K562 (cell line): ENCODE data around the gene FYB1. TPM values are rescaled to one million over a fixed set of nuclear protein-coding genes. Genes with fewer than 3 reads are reported as not detected.
A peak's percentile ranks its signal among the peaks of the same experiment; 100 is the strongest.

Experiments
- CEBPG ChIP-seq, 3 experiments: fragments of 200-800 bp in 1 of 3; sonication (Bioruptor generic) in 1 of 3; sonication (generic) in 1 of 3; formaldehyde crosslinking in 1 of 3; IDR thresholded peaks in 2 of 3; conservative IDR thresholded peaks in 1 of 3; 2 replicates each; pipeline versions ENCODE4 v1.6.1 to v1.8.0; 2016 to 2022; ENCODE audit warnings: missing compliant biosample characterization in 2 of 3, missing genetic modification characterization in 2 of 3, mild to moderate bottlenecking in 1 of 3, missing genetic modification reagents in 1 of 3
- FOXJ3 ChIP-seq: sonication (generic); formaldehyde crosslinking; IDR thresholded peaks from 2 replicates; pipeline ENCODE4 v1.4.0; 2020; ENCODE audit warnings: mild to moderate bottlenecking, missing genetic modification reagents
- GATA2 ChIP-seq: sonication (generic); formaldehyde crosslinking; IDR thresholded peaks from 2 replicates; pipeline ENCODE4 v1.4.0; 2020; ENCODE audit warnings: mild to moderate bottlenecking, missing genetic modification reagents
- NCOA2 ChIP-seq, 2 experiments: fragments of 450-650 bp; IDR thresholded peaks; 2 replicates each; pipeline ENCODE4 v1.6.1; 2018; ENCODE audit warnings: mild to moderate bottlenecking in 2 of 2, moderate library complexity in 1 of 2; ENCODE audit not compliant: partially characterized antibody in 2 of 2
- PCBP1 ChIP-seq: fragments of 200-400 bp; formaldehyde crosslinking; IDR thresholded peaks from 2 replicates; pipeline ENCODE4 v1.6.1; 2018; ENCODE audit warnings: mild to moderate bottlenecking, low read depth, low read length; ENCODE audit not compliant: poor library complexity, severe bottlenecking
- RFX7 ChIP-seq: fragments of 250-450 bp; sonication (Bioruptor Pico); IDR thresholded peaks from 2 replicates; pipeline ENCODE4 v1.5.1; 2021; ENCODE audit warnings: mild to moderate bottlenecking
- YY1 ChIP-seq, 3 experiments: IDR thresholded peaks; 2 replicates each; pipeline ENCODE4 v1.6.1; 2011; ENCODE audit warnings: low read length in 2 of 3, mild to moderate bottlenecking in 2 of 3, moderate library complexity in 2 of 3, borderline replicate concordance in 1 of 3, control low read depth in 1 of 3, low read depth in 1 of 3; ENCODE audit not compliant: insufficient read depth in 3 of 3, insufficient replicate concordance in 2 of 3, control insufficient read depth in 1 of 3, insufficient read length in 1 of 3; ENCODE audit errors: extremely low read depth in 1 of 3
- ZNF124 ChIP-seq: sonication (generic); formaldehyde crosslinking; IDR thresholded peaks from 2 replicates; pipeline ENCODE4 v1.8.1; 2022; ENCODE audit warnings: missing genetic modification reagents
- ZNF184 ChIP-seq: sonication (generic); formaldehyde crosslinking; IDR thresholded peaks from 2 replicates; pipeline ENCODE4 v1.5.0; 2020; ENCODE audit warnings: missing genetic modification reagents
- ZNF253 ChIP-seq: fragments of 250-450 bp; sonication (Bioruptor Pico); conservative IDR thresholded peaks from 2 replicates; pipeline ENCODE4 v1.6.1; 2021; ENCODE audit warnings: mild to moderate bottlenecking
- ZNF830 ChIP-seq: fragments of 250-450 bp; sonication (Bioruptor Pico); IDR thresholded peaks from 2 replicates; pipeline ENCODE4 v1.5.0; 2021; ENCODE audit warnings: mild to moderate bottlenecking
- polyA plus RNA-seq, 8 experiments: library from polyadenylated mRNA; depleted of rRNA in 4 of 8; stranded (reverse) in 5 of 8; unstranded in 3 of 8; fragments of >200 nt; fragmentation: Nextera tagmentation in 2 of 8; fragmentation: Illumina TruSeq in 1 of 8; extraction: Ambion mirVana in 2 of 8; extraction: Trizol in 1 of 8; gene quantifications; 2 replicates each; pipeline versions ENCODE4 v1.2.1 to v1.2.3, GENCODE V29; 2011 to 2014; ENCODE audit warnings: inconsistent platforms in 1 of 8, missing spikeins in 1 of 8
- total RNA-seq, 7 experiments: library from RNA; depleted of rRNA in 6 of 7; stranded (reverse); fragments of >200 nt in 6 of 7; fragmentation: Illumina TruSeq in 2 of 7; extraction: Trizol in 2 of 7; gene quantifications; 2 replicates each; pipeline versions ENCODE4 v1.2.1 to v1.2.3, GENCODE V29; 2011 to 2021; ENCODE audit warnings: low replicate concordance in 1 of 7
- TF ChIP-seq, protein P1 (sequence below): fragments of 450-650 bp; IDR thresholded peaks from 2 replicates; pipeline ENCODE4 v1.6.1; 2016; ENCODE audit warnings: low read depth
- TF ChIP-seq, protein P2 (sequence below), 2 experiments: fragments of 450-650 bp in 1 of 2; sonication (generic) in 1 of 2; formaldehyde crosslinking in 1 of 2; IDR thresholded peaks in 1 of 2; conservative IDR thresholded peaks in 1 of 2; 2 replicates each; pipeline versions ENCODE4 v1.6.1 to v1.8.1; 2016 to 2023; ENCODE audit warnings: mild to moderate bottlenecking in 2 of 2, moderate library complexity in 2 of 2, inconsistent platforms in 1 of 2, missing genetic modification reagents in 1 of 2
- TF ChIP-seq, protein P3 (sequence below): fragments of 250-450 bp; sonication (Bioruptor Pico); IDR thresholded peaks from 2 replicates; pipeline ENCODE4 v1.8.0; 2022; ENCODE audit warnings: moderate library complexity, mild to moderate bottlenecking, inconsistent platforms

Gene FYB1
- total and polyA plus RNA-seq, 9 of the 15 experiments (the other 6 are each of a cell fraction or from before 2014, with no cell fraction given): 4.7 to 31.5 (median 9.7) TPM

DNA sequence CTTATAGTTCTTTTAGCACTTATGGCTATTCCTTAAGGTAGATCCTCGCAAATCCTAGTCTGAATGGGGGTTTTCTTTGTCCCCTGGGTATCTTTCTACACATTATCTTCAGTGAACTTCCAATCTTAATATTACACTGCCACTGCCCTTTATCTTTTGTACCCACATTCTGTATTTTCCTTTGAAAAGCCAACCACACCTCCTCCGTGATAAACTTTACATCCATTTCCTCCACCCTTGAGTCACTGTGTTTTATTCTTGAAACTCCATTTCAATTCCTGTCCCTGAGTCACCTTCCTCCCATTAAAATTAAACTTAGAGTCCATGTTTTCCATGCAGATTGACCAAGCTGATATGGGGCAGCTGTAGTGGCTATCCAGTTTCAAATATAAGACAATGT lies 102.0 kb downstream of the FYB1 start (continued):
- TF ChIP-seq, protein P1, sequence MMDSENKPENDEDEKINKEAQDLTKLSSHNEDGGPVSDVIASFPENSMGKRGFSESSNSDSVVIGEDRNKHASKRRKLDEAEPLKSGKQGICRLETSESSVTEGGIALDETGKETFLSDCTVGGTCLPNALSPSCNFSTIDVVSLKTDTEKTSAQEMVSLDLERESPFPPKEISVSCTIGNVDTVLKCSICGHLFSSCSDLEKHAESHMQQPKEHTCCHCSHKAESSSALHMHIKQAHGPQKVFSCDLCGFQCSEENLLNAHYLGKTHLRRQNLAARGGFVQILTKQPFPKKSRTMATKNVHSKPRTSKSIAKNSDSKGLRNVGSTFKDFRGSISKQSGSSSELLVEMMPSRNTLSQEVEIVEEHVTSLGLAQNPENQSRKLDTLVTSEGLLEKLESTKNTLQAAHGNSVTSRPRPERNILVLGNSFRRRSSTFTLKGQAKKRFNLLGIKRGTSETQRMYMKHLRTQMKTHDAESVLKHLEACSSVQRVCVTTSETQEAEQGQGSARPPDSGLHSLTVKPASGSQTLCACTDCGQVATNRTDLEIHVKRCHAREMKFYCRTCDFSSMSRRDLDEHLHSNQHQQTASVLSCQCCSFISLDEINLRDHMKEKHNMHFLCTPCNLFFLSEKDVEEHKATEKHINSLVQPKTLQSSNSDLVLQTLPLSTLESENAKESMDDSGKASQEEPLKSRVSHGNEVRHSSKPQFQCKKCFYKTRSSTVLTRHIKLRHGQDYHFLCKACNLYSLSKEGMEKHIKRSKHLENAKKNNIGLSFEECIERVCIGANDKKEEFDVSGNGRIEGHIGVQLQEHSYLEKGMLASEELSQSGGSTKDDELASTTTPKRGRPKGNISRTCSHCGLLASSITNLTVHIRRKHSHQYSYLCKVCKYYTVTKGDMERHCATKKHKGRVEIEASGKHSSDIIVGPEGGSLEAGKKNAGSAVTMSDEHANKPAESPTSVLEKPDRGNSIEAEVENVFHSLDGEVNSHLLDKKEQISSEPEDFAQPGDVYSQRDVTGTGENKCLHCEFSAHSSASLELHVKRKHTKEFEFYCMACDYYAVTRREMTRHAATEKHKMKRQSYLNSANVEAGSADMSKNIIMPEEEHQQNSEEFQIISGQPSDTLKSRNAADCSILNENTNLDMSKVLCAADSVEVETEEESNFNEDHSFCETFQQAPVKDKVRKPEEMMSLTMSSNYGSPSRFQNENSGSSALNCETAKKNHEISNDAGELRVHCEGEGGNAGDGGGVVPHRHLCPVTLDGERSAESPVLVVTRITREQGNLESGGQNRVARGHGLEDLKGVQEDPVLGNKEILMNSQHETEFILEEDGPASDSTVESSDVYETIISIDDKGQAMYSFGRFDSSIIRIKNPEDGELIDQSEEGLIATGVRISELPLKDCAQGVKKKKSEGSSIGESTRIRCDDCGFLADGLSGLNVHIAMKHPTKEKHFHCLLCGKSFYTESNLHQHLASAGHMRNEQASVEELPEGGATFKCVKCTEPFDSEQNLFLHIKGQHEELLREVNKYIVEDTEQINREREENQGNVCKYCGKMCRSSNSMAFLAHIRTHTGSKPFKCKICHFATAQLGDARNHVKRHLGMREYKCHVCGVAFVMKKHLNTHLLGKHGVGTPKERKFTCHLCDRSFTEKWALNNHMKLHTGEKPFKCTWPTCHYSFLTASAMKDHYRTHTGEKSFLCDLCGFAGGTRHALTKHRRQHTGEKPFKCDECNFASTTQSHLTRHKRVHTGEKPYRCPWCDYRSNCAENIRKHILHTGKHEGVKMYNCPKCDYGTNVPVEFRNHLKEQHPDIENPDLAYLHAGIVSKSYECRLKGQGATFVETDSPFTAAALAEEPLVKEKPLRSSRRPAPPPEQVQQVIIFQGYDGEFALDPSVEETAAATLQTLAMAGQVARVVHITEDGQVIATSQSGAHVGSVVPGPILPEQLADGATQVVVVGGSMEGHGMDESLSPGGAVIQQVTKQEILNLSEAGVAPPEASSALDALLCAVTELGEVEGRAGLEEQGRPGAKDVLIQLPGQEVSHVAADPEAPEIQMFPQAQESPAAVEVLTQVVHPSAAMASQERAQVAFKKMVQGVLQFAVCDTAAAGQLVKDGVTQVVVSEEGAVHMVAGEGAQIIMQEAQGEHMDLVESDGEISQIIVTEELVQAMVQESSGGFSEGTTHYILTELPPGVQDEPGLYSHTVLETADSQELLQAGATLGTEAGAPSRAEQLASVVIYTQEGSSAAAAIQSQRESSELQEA: no peak
- TF ChIP-seq ZNF124 (CRISPR knock-in tag) (no peak), ZNF253 (CRISPR knock-in tag) (no peak), RFX7 (CRISPR knock-in tag) (no peak), NCOA2 (IDR thresholded peaks at IDR 0.05; ENCODE audit: partially characterized antibody in 2 of 2) (peak; percentile 12 to 62), GATA2 (peak; percentile 58; the same call in 1 of the 2 replicates), ZNF830 (CRISPR knock-in tag) (no peak), PCBP1 (no peak), FOXJ3 (no peak), ZNF184 (CRISPR knock-in tag) (no peak), YY1 (IDR thresholded peaks at IDR 0.05; ENCODE audit: borderline replicate concordance in 1 of 3, control insufficient read depth in 1 of 3, extremely low read depth in 1 of 3, insufficient read depth in 3 of 3, insufficient read length in 1 of 3, insufficient replicate concordance in 2 of 3, low read depth in 1 of 3, low read length in 2 of 3) (peak in 1 of 3 experiments; percentile 41), CEBPG (CRISPR knock-in tag; IDR thresholded peaks at IDR 0.05) (no peak), CEBPG (tag; conservative IDR thresholded peaks at IDR 0.05 in 1 of 2, IDR thresholded peaks at IDR 0.05 in 1 of 2) (no peak)
- TF ChIP-seq, protein P2, sequence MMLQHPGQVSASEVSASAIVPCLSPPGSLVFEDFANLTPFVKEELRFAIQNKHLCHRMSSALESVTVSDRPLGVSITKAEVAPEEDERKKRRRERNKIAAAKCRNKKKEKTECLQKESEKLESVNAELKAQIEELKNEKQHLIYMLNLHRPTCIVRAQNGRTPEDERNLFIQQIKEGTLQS (IDR thresholded peaks at IDR 0.05): peak; percentile 48
- TF ChIP-seq, protein P2 (CRISPR knock-in tag; conservative IDR thresholded peaks at IDR 0.05): no peak
- TF ChIP-seq, protein P3, sequence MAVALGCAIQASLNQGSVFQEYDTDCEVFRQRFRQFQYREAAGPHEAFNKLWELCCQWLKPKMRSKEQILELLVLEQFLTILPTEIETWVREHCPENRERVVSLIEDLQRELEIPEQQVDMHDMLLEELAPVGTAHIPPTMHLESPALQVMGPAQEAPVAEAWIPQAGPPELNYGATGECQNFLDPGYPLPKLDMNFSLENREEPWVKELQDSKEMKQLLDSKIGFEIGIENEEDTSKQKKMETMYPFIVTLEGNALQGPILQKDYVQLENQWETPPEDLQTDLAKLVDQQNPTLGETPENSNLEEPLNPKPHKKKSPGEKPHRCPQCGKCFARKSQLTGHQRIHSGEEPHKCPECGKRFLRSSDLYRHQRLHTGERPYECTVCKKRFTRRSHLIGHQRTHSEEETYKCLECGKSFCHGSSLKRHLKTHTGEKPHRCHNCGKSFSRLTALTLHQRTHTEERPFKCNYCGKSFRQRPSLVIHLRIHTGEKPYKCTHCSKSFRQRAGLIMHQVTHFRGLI (CRISPR knock-in tag): no peak
